CD4-positive, alpha-beta T cell (primary cell): ENCODE data around the gene ADGRL2. TPM values are rescaled to one million over a fixed set of nuclear protein-coding genes. Genes with fewer than 3 reads are reported as not detected.

Source experiments
- ATAC-seq: fragments of 200-7000 bp; cut with Tn5 transposase; one replicate; pipeline ENCODE4 v1.10.0; 2022; ENCODE audit warnings: mild to moderate bottlenecking; ENCODE audit not compliant: poor library complexity
- CTCF ChIA-PET: fragments of 350-600 bp; sonication (Branson Sonifier 250); formaldehyde crosslinking; loops from one replicate; lab custom pipeline; 2021; ENCODE audit warnings: antibody characterized with exemption, inconsistent platforms; lab: Charles Lee
- POLR2A ChIA-PET: fragments of 350-600 bp; sonication (Branson Sonifier 250); formaldehyde crosslinking; loops from one replicate; lab custom pipeline; 2021; ENCODE audit warnings: antibody characterized with exemption, inconsistent platforms; lab: Charles Lee
- DNase-seq, 14 experiments: peaks; one replicate each; pipeline ENCODE4 v3.0.0-alpha.2; 2013 to 2020; ENCODE audit warnings: mixed read lengths in 2 of 14
- H3K27ac ChIP-seq, 2 donors: one replicate each; pipeline versions ENCODE4 v1.5.1 to v1.7.0; 2013; ENCODE audit warnings: low read length in 2 of 2, low read depth in 1 of 2, mild to moderate bottlenecking in 1 of 2
- H3K27me3 ChIP-seq, 2 experiments: 1 replicate in 1 of 2; 2 replicates in 1 of 2; pipeline versions ENCODE4 v1.6.1 to v1.7.0; 2013; ENCODE audit warnings: low read length in 2 of 2, control low read depth in 1 of 2, mild to moderate bottlenecking in 1 of 2, moderate library complexity in 1 of 2; ENCODE audit not compliant: insufficient read depth in 2 of 2, control insufficient read depth in 1 of 2
- H3K36me3 ChIP-seq: one replicate; pipeline ENCODE4 v1.6.1; 2013; ENCODE audit warnings: low read length, control low read depth; ENCODE audit not compliant: insufficient read depth
- H3K4me1 ChIP-seq: one replicate; pipeline ENCODE4 v1.6.1; 2013; ENCODE audit warnings: low read length, control low read depth; ENCODE audit not compliant: insufficient read depth
- H3K4me3 ChIP-seq: one replicate; pipeline ENCODE4 v1.5.1; 2013; ENCODE audit warnings: mild to moderate bottlenecking, low read length, moderate library complexity
- H3K9me3 ChIP-seq, 2 experiments: 1 replicate in 1 of 2; 2 replicates in 1 of 2; pipeline versions ENCODE4 v1.6.1 to v1.7.0; 2013; ENCODE audit warnings: low read length in 2 of 2, mild to moderate bottlenecking in 2 of 2, control low read depth in 1 of 2, moderate library complexity in 1 of 2; ENCODE audit not compliant: control insufficient read depth in 1 of 2, insufficient read depth in 1 of 2
- H3K27ac Mint-ChIP-seq: one replicate; pipeline ENCODE4 v1.8.0; 2020; ENCODE audit warnings: mixed read lengths
- H3K27me3 Mint-ChIP-seq: one replicate; pipeline ENCODE4 v1.8.0; 2021; ENCODE audit warnings: mixed read lengths
- H3K36me3 Mint-ChIP-seq: one replicate; pipeline ENCODE4 v1.8.0; 2021; ENCODE audit warnings: low read depth, mixed read lengths
- H3K4me1 Mint-ChIP-seq: one replicate; pipeline ENCODE4 v1.8.0; 2021; ENCODE audit warnings: low read depth, mixed read lengths
- H3K4me3 Mint-ChIP-seq: one replicate; pipeline ENCODE4 v1.8.0; 2020; ENCODE audit warnings: mild to moderate bottlenecking, mixed read lengths
- H3K9me3 Mint-ChIP-seq: one replicate; pipeline ENCODE4 v1.8.0; 2020; ENCODE audit warnings: mixed read lengths
- intact Hi-C, 2 experiments: fragments of 100-400 bp; cut with DNase I in 1 of 2; cut with micrococcal nuclease in 1 of 2; formaldehyde crosslinking; loops; one replicate each; pipeline versions ENCODE4 v1.15.1 to v1.9.0; 2023 to 2025; cut with DNase I, micrococcal nuclease
- total RNA-seq, 174 experiments: library from RNA in 2 of 174; stranded (reverse) in 2 of 174; gene quantifications; one replicate each; pipeline ENCODE4 v1.2.3 and lab custom pipeline; 2021 to 2026
- TF ChIP-seq, protein P1 (sequence below): fragments of 200-600 bp; IDR thresholded peaks from one replicate; pipeline ENCODE4 v1.8.0; 2022; ENCODE audit warnings: antibody characterized with exemption, mild to moderate bottlenecking

Gene ADGRL2
- total RNA-seq, 2 experiments from 2014 or later, result not detected

DNA sequence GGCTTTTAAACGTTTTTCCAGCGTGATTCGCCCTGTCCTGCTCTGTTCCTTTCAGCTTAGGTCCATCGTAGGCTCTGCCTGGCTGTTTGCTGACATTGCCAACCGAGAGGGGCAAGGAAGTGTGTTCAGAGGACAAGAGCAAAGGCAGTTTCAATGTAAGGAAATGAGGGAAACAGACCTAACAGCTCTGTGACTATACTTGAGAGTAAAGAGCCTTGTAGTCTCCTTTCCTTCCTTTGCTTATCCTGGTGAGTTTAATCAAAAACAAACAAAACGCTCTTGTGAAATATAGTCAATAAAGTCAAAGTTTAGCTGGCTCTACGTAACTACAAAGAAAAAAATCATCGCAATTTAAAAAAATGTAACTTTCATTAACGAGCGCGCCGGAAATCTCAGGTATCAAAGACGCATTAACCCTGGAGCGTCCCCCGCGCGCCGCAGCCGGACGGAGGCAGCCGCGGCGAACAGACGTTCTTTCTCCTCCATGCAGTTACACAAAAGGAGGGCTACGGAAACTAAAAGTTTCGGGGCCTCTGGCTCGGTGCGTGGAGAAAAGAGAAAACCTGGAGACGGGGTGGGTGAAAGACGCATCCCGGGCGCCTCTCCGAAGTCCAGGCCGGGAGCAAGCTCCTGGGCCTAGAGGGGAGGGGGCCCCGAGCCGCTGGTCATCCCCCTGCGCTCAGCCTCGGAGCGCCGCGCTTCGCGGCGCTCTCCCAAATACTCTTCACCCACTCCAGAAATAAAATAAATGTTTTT, 617 bp upstream of the ADGRL2 start:
- H3K27ac ChIP-seq, result no peak overlapping the region
- no peaks in the 10 kb centered on the region for H3K9me3 Mint-ChIP-seq
- no peak overlapping the region for H3K4me3 Mint-ChIP-seq
- POLR2A ChIA-PET, result no interaction called here
- no peak overlapping the region for H3K27ac Mint-ChIP-seq
- H3K36me3 Mint-ChIP-seq, result no peaks in the 10 kb centered on the region
- H3K9me3 ChIP-seq, result peaks cover 0 to 30% of the 10 kb centered on the region in 2 experiments
- H3K27me3 ChIP-seq, result peaks cover 27 to 56% of the 10 kb centered on the region in 2 experiments
- TF ChIP-seq, protein P1, sequence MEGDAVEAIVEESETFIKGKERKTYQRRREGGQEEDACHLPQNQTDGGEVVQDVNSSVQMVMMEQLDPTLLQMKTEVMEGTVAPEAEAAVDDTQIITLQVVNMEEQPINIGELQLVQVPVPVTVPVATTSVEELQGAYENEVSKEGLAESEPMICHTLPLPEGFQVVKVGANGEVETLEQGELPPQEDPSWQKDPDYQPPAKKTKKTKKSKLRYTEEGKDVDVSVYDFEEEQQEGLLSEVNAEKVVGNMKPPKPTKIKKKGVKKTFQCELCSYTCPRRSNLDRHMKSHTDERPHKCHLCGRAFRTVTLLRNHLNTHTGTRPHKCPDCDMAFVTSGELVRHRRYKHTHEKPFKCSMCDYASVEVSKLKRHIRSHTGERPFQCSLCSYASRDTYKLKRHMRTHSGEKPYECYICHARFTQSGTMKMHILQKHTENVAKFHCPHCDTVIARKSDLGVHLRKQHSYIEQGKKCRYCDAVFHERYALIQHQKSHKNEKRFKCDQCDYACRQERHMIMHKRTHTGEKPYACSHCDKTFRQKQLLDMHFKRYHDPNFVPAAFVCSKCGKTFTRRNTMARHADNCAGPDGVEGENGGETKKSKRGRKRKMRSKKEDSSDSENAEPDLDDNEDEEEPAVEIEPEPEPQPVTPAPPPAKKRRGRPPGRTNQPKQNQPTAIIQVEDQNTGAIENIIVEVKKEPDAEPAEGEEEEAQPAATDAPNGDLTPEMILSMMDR, result no peak
- ATAC-seq (no peak), DNase-seq (no peak)
- no peaks in the 10 kb centered on the region for H3K4me1 ChIP-seq
- H3K36me3 ChIP-seq, result no peaks in the 10 kb centered on the region
- peaks cover 6% of the 10 kb centered on the region for H3K4me1 Mint-ChIP-seq
- CTCF ChIA-PET, result no interaction called here
- peaks cover 45% of the 10 kb centered on the region for H3K27me3 Mint-ChIP-seq
- H3K4me3 ChIP-seq, result no peak overlapping the region
- intact Hi-C loops, result no loop called here

DNA sequence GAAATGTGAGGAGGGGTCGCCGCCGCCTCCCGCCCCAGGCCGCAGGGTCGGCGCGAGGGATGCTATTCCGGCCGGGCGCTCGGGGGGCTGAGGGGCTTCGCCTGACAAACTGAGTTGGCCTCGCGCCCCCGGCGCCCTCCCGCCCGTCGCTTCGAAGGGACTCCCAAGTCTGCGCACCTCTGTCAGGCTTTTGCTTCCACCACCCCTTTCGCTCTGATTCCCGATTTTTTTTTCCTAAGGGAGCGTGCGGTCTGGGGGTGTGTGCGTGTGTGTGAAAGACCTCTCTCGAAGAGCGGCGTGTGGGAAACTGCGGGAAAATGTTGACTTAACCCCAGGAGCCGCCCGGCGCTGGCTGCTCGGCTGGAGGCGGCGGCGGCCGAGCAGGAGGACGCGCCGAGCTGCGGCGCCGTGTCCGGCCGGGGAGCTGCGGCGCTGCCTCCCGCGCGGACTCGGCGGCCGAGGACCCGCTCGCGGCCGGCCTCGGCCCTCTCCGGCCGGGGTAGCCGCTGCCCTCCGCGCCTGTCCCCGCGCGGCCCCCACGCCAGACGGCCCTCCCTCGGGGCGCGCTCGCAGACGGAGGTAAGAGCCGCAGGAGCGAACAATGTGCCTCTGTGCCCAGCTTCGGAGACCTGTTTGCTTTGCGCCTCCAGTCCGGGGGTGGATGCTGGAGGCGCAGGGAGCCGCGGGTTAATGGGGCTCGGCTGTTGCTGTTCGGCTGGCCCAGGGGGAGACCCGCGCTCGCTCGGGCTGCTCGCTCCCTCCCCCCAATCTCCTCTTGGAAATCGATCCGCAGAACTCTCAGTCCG, 1.1 kb downstream of the ADGRL2 start:
- H3K27me3 ChIP-seq, result peaks cover 27 to 56% of the 10 kb centered on the region in 2 experiments
- TF ChIP-seq, protein P1, result no peak
- CTCF ChIA-PET, result no interaction called here
- DNase-seq, result no peak
- Mint-ChIP-seq H3K9me3 (no peaks in the 10 kb centered on the region), H3K36me3 (no peaks in the 10 kb centered on the region), H3K27me3 (peaks cover 53% of the 10 kb centered on the region), H3K4me3 (no peak overlapping the region), H3K27ac (no peak overlapping the region), H3K4me1 (peaks cover 6% of the 10 kb centered on the region)
- no peak for ATAC-seq
- intact Hi-C loops, result no loop called here
- H3K9me3 ChIP-seq, result peaks cover 0 to 30% of the 10 kb centered on the region in 2 experiments
- no peak overlapping the region for H3K4me3 ChIP-seq
- H3K27ac ChIP-seq, result no peak overlapping the region
- POLR2A ChIA-PET, result no interaction called here
- no peaks in the 10 kb centered on the region for H3K4me1 ChIP-seq
- no peaks in the 10 kb centered on the region for H3K36me3 ChIP-seq

DNA sequence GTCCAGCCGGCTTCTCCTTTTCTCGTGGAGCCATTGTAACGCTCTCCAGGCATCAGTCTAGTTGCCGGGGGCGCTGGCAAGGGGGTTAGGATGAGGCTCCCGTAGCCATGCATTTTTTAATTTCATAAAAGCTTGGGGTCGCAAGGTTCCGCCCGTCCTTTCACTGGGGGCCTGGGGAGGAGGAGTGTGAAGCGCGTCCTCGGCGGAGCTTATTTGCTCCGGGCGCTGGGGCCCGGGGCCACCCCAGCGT, 1.6 kb downstream of the ADGRL2 start:
- ChIA-PET POLR2A (no interaction called here), CTCF (no interaction called here)
- Mint-ChIP-seq H3K27me3 (peaks cover 50% of the 10 kb centered on the region), H3K36me3 (no peaks in the 10 kb centered on the region), H3K4me1 (peaks cover 6% of the 10 kb centered on the region), H3K27ac (no peak overlapping the region), H3K4me3 (no peak overlapping the region), H3K9me3 (no peaks in the 10 kb centered on the region)
- H3K4me1 ChIP-seq, result no peaks in the 10 kb centered on the region
- H3K27ac ChIP-seq, result no peak overlapping the region
- H3K4me3 ChIP-seq, result no peak overlapping the region
- intact Hi-C loops, result no loop called here
- peaks cover 27 to 56% of the 10 kb centered on the region in 2 experiments for H3K27me3 ChIP-seq
- TF ChIP-seq, protein P1, result no peak
- ATAC-seq, result no peak
- H3K36me3 ChIP-seq, result no peaks in the 10 kb centered on the region
- peaks cover 0 to 30% of the 10 kb centered on the region in 2 experiments for H3K9me3 ChIP-seq
- no peak for DNase-seq
